ENCODE results near the gene SDK1. TPM values are rescaled to one million over a fixed set of nuclear protein-coding genes. Genes with fewer than 3 reads are reported as not detected.

Gene SDK1
- total RNA-seq, 4 donors from 2014 or later: 2.5 to 12.9 (median 6.1) TPM

GRCh38 chr7:3464900-3465622 is 164.0 kb downstream of the SDK1 start:
- Histone ChIP-seq H3K27ac (no peak overlapping the region), H3K4me3 (no peak overlapping the region), H3K9me3 (no peaks in the 10 kb centered on the region), H3K36me3 (no peaks in the 10 kb centered on the region), H3K27me3 (no peaks in the 10 kb centered on the region), H3K4me1 (no peaks in the 10 kb centered on the region)
- no peak for DNase-seq (ENCODE audit: low spot score in 2 of 2)
- no peak for TF ChIP-seq POLR2A (IDR thresholded peaks at IDR 0.05)
- no peak for TF ChIP-seq EP300 (IDR thresholded peaks at IDR 0.05)
- TF ChIP-seq POLR2AphosphoS5 (IDR thresholded peaks at IDR 0.05): no peak
- no peak for TF ChIP-seq CTCF (IDR thresholded peaks at IDR 0.05)
- WGBS: 88% methylated on average over 9 of the region's 9 CpGs

- H3K9me3 ChIP-seq: no peaks in the 10 kb centered on the region
- H3K4me1 ChIP-seq: no peaks in the 10 kb centered on the region
- DNase-seq (ENCODE audit: low spot score in 2 of 2): no peak
- no peak overlapping the region for H3K4me3 ChIP-seq
- H3K27me3 ChIP-seq: no peaks in the 10 kb centered on the region
- H3K36me3 ChIP-seq: no peaks in the 10 kb centered on the region
- TF ChIP-seq EP300 (IDR thresholded peaks at IDR 0.05): no peak
- no peak for TF ChIP-seq POLR2AphosphoS5 (IDR thresholded peaks at IDR 0.05)
- 79% methylated on average over 4 of the region's 4 CpGs for WGBS
- no peak overlapping the region for H3K27ac ChIP-seq
These were observed 165.2 kb downstream of the SDK1 start for GRCh38 chr7:3466261-3466660.

- Histone ChIP-seq H3K36me3 (no peaks in the 10 kb centered on the region), H3K27ac (no peak overlapping the region), H3K9me3 (no peaks in the 10 kb centered on the region), H3K4me3 (no peak overlapping the region), H3K4me1 (no peaks in the 10 kb centered on the region), H3K27me3 (no peaks in the 10 kb centered on the region)
- TF ChIP-seq POLR2A (IDR thresholded peaks at IDR 0.05) (no peak), EP300 (IDR thresholded peaks at IDR 0.05) (no peak), POLR2AphosphoS5 (IDR thresholded peaks at IDR 0.05) (no peak), CTCF (IDR thresholded peaks at IDR 0.05) (no peak)
- WGBS: 82% methylated on average over 3 of the region's 3 CpGs
- no peak for DNase-seq (ENCODE audit: low spot score in 2 of 2)
These were observed 168.6 kb downstream of the SDK1 start for GRCh38 chr7:3469641-3470040.

GRCh38 chr7:3480197-3480596 is 179.1 kb downstream of the SDK1 start:
- no peak overlapping the region for H3K4me3 ChIP-seq
- H3K36me3 ChIP-seq: no peaks in the 10 kb centered on the region
- TF ChIP-seq EP300 (IDR thresholded peaks at IDR 0.05) (no peak), POLR2A (IDR thresholded peaks at IDR 0.05) (no peak), POLR2AphosphoS5 (IDR thresholded peaks at IDR 0.05) (no peak), CTCF (IDR thresholded peaks at IDR 0.05) (no peak)
- H3K27ac ChIP-seq: no peak overlapping the region
- H3K4me1 ChIP-seq: no peaks in the 10 kb centered on the region
- 94% methylated on average over 15 of the region's 15 CpGs for WGBS
- no peaks in the 10 kb centered on the region for H3K9me3 ChIP-seq
- no peak for DNase-seq (ENCODE audit: low spot score in 2 of 2)
- peaks cover 2% of the 10 kb centered on the region for H3K27me3 ChIP-seq

GRCh38 chr7:3481435-3481834 is 180.4 kb downstream of the SDK1 start:
- no peak overlapping the region for H3K4me3 ChIP-seq
- DNase-seq (ENCODE audit: low spot score in 2 of 2): no peak
- TF ChIP-seq EP300 (IDR thresholded peaks at IDR 0.05): no peak
- no peak for TF ChIP-seq POLR2AphosphoS5 (IDR thresholded peaks at IDR 0.05)
- TF ChIP-seq POLR2A (IDR thresholded peaks at IDR 0.05): no peak
- no peak for TF ChIP-seq CTCF (IDR thresholded peaks at IDR 0.05)
- H3K27ac ChIP-seq: no peak overlapping the region
- H3K36me3 ChIP-seq: no peaks in the 10 kb centered on the region
- no peaks in the 10 kb centered on the region for H3K4me1 ChIP-seq
- WGBS: 93% methylated on average over 4 of the region's 4 CpGs
- H3K27me3 ChIP-seq: peaks cover 2% of the 10 kb centered on the region
- no peaks in the 10 kb centered on the region for H3K9me3 ChIP-seq
